ENCODE data around the gene ASB2.

ASB2 gene

DNA sequence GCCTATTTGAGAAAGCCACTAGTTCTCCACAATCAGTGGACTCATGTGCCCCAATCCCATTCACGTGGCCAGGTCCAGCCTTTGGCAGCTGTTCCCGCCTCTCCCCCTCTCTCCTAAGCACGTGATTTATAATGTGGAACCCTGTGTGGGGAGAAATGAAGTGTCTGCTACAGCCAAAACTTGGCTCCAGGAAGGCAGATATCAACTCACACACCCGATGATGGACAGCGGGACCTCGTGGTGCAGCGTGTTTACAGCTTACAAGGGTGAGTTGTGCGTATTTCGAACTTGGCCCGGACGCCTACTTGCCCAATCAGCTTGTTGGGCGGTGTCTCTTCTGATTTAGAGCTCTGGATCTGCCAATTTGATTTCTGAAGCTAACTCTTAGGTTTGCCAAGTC is 87.4 kb downstream of the ASB2 start:
- no peak for DNase-seq
- Histone ChIP-seq H3K36me3 (no peaks in the 10 kb centered on the region), H3K27me3 (ENCODE audit: insufficient read depth, low read depth, severe bottlenecking) (no peaks in the 10 kb centered on the region), H3K4me3 (ENCODE audit: low read depth, low read length) (no peak overlapping the region), H3K27ac (no peak overlapping the region), H3K9me3 (ENCODE audit: severe bottlenecking) (no peaks in the 10 kb centered on the region)
- no peak for TF ChIP-seq CTCF (IDR thresholded peaks at IDR 0.05; ENCODE audit: low read depth, low read length)

DNA sequence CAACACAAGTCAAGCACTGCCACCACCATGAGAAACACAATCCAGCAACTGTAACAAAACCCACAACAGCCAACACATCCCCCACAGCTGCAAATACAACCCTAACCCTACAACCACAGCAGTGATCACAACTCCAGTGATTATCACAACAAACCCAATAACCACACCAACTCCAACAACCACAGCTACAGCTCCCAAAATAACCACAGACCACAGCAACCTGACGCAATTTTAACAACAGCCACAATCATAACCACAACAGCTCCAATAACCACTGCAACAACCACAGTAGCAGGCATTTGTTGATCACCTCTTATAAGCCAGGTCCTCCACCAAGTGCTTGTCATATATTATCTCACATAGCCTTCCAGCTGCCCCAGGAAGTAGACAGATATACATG is 91.4 kb downstream of the ASB2 start:
- Histone ChIP-seq H3K27ac (no peak overlapping the region), H3K9me3 (ENCODE audit: severe bottlenecking) (no peaks in the 10 kb centered on the region), H3K4me3 (ENCODE audit: low read depth, low read length) (no peak overlapping the region), H3K27me3 (ENCODE audit: insufficient read depth, low read depth, severe bottlenecking) (no peaks in the 10 kb centered on the region), H3K36me3 (no peaks in the 10 kb centered on the region)
- no peak for TF ChIP-seq CTCF (IDR thresholded peaks at IDR 0.05; ENCODE audit: low read depth, low read length)
- no peak for DNase-seq
